Fibroblast of lung (primary cell): ENCODE results near the gene DOK6.

Experiments
- CTCF ChIP-seq, 2 donors: IDR thresholded peaks in 1 of 2; conservative IDR thresholded peaks in 1 of 2; 1 replicate in 1 of 2; 2 replicates in 1 of 2; pipeline ENCODE4 v1.5.1; 2011 to 2012; ENCODE audit warnings: low read length in 2 of 2, control low read depth in 1 of 2, inconsistent platforms in 1 of 2, low read depth in 1 of 2, mild to moderate bottlenecking in 1 of 2
- EZH2 ChIP-seq: IDR thresholded peaks from 2 replicates; pipeline ENCODE4 v1.5.1; 2012; ENCODE audit warnings: low read length, control low read depth, mild to moderate bottlenecking; ENCODE audit errors: missing control alignments

GRCh38 chr18:69839497-69839896, 438.8 kb downstream of the DOK6 start:
- no peak for TF ChIP-seq CTCF (conservative IDR thresholded peaks at IDR 0.05 in 1 of 2, IDR thresholded peaks at IDR 0.05 in 1 of 2; ENCODE audit: low read depth in 1 of 2, low read length in 2 of 2)
- no peak for TF ChIP-seq EZH2
